ENCODE data around the gene PILRB.
"Not testable (repeated sequence)": the region's sequence is repeated elsewhere in the genome, so short reads cannot be mapped to it uniquely, and the experiment has no call there.

The PILRB gene

DNA sequence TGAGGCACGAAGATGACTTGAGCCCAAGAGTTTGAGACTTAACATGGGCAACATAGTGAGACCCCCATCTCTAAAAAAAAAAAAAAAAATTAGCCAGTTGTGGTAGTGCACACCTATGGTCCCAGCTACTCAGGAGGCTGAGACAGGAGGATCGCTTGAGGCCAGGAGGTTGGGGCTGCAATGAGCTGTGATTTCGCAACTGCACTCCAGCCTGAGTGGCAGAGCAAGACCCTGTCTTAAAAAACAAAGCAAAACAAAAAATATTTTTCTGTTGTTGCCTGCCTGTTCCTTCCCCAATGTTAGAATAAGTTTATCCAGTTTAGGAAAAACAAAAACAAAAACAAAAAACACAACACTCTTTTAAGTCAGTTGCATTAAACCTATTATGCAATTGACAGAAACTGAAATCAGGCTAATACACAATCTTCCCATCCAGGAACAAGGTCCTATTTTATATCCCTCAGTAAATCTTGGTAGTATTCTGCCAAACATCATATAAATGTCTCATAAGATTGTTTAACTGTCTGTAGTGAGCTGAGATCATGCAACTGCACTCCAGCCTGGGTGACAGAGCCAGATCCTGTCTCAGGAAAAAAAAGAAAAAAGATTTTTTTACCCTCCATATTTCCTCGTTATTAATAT, 20.3 kb downstream of the PILRB start:
- no peak for DNase-seq (ENCODE audit: low read depth)

- no peak for DNase-seq (ENCODE audit: low read depth)
Measured at GRCh38 chr7:100380196-100380595, 22.3 kb downstream of the PILRB start.

DNA sequence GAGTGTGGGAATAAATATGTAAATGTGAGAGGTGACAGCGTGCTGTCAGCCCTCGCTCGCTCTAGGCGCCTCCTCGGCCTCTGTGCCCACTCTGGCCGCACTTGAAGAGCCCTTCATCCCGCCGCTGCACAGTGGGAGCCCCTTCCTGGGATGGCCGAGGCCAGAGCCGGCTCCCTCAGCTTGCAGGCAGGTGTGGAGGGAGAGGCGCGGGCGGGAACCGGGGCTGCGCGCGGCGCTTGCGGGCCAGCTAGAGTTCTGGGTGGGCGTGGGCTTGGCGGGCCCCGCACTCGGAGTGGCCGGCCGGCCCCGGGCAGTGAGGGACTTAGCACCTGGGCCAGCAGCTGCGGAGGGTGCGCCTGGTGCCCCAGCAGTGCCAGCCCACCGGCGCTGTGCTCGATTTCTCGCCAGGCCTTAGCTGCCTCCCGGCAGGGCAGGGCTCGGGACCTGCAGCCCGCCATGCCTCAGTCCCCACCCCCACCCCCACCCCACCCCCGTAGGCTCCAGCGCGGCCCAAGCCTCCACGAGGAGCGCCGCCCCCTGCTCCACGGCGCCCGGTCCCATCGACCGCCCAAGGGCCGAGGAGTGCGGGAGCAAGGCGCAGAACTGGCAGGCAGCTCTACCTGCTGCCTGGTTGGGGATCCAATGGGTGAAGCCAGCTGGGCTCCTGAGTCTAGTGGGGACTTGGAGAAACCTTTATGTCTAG, 23.8 kb downstream of the PILRB start:
- DNase-seq (ENCODE audit: low read depth), result not testable (repeated sequence)

DNA sequence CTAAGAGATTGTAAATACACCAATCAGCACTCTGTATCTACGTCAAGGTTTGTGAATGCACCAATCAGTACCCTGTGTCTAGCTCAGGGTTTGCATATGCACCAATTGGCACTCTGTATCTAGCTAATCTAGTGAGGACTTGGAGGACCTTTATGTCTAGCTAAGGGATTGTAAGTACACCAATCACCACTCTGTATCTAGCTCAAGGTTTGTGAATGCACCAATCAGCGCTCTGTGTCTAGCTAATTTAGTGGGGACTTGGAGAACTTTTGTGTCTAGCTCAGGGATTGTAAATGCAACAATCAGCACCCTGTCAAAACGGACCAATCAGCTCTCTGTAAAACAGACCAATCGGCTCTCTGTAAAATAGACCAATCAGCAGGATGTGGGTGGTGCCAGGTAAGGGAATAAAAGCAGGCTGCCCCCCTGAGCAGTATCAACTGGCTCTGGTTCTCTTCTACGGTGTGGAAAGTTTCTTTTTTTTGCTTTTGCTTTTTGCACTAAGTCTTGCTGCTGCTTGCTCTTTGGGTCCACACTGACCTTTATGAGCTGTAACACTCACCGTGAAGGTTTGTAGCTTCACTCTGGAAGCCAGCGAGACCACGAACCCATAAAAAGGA, 24.4 kb downstream of the PILRB start:
- DNase-seq (ENCODE audit: low read depth), result not testable (repeated sequence)

GRCh38 chr7:100384628-100385294, 26.8 kb downstream of the PILRB start:
- no peak for DNase-seq (ENCODE audit: low read depth)

- no peak for DNase-seq (ENCODE audit: low read depth)
Measured at GRCh38 chr7:100386940-100387339, 29.0 kb downstream of the PILRB start.

DNA sequence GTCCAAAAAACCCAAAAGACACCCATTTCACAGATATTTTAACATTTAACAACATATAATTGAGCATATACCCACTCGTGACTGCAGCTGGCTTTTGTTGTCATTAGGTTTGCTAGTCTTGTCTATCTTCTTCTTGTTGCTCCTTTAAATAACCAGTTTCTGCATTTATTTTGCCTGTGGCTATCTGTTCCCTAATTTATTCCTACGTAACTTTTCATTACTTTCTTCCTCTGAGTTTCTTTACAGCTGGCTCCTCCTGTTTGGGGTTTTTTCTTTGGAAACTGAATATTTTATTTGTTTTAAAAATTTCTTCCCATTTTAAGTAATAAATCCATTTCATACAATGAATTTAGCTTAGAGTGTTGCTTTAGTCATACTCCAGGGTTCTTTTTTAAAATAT, 29.8 kb downstream of the PILRB start:
- no peak for DNase-seq (ENCODE audit: low read depth)

GRCh38 chr7:100389437-100390088, 31.6 kb downstream of the PILRB start:
- no peak for DNase-seq (ENCODE audit: low read depth)

- no peak for DNase-seq (ENCODE audit: low read depth)
Measured at GRCh38 chr7:100390286-100391009, 32.5 kb downstream of the PILRB start.

DNA sequence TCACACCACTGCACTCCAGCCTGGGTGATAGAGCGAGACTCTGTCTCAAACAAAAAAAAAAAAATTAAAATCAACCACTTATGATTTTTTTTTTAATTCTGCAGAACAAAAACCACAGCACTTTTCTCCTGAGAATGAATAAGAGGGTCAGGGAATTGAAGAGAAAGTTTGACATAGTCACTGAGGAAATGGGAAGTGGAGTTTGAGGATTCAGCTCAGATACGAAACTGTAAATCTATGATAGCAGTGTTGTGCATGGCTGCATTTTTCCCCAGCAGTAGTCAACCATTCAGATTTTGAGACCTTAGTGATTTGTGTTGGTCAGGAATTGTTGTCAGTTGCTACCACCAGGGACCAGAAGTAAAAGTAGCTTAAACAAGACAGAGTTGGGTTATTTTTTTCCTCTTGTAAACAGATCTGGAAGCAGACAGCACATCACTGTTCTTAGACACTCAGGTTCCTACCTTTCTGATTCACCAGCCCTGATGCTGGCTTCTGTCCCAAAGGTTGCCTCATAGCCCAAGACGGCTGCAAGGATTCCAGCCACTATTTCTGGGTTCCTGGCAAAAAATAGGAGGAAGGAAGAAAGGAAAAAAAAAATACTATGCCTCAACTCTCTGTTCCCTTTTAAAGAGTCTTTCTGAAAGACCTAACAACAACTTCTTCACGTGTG, 35.5 kb downstream of the PILRB start:
- DNase-seq (ENCODE audit: low read depth), result no peak

DNA sequence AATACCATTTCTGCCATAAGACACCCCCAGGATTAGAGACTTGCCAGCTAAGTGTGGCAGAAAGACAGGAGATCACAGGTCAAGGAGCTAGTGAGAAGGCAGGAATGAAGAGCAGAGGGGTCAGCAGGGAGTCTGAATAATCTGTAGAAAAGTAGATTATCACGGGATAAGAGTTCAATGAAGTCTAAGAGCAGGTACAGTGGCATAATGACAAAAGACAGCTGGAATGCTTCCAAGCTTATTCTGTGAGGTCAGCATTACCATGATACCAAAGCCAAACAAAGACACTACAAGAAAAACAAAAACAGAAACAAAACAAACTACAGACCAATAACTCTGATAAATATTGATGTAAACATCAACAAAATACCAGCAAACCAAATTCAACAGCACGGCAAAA, 36.2 kb downstream of the PILRB start:
- no peak for DNase-seq (ENCODE audit: low read depth)

DNA sequence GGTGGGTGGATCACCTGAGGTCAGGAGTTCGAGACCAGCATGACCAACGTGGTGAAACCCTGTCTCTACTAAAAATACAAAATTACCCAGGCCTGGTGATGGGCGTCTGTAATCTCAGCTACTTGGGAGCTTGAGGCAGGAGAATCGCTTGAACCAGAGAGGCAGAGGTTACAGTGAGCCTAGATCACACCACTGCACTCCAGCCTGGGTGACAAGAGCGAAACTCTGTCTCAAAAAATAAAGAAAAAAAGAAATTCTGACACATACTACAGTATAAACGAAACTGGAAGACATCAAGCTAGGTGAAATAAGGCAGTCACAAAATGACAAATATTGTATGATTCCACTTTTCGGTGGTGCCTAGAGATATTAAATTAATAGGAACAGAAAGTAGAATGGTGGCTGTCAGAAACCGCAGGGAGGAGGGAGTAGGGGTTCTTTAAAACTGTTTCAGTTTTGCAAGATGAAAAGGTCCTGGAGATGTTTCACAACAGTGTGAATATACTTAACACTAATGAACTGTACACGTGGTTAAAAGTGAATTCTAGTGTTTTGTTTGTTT, 38.6 kb downstream of the PILRB start:
- DNase-seq (ENCODE audit: low read depth), result no peak

DNA sequence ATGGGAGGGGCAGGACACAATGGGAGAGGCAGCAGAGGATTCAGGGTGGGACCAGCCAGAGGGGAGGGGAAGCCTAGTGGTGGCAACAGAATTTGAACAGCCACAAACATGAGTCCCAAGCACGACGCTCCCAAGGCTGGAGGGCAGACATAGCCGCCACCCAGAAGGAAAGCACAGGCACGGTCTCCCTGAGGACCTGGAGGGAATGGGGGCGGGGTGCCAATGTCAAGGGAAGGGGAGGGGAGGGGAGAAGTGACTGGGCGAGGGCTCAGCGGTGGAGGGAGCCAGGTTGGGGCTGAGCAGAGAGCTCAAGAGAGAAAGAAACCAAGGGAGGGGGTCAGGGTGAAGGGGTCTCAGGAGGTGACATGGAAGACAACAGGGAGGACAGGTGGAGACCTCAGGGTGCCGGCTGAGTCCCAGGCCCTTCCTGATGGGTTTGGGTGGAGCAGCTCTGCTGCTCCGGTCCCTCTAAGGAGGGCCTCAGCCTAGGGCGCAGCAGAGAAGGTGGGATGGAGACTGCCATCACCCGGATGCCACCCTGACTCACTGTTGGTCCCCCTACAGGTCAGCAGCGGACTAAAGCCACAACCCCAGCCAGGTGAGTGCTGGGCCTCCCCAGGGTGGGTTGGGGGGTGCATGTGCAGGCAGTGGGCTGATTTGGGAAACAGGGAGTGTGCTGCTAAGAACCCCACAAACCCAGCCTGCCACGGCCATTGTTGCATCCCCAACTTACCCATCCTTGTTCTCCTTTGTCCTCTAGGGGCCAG, 39.6 kb downstream of the PILRB start:
- no peak for DNase-seq (ENCODE audit: low read depth)

GRCh38 chr7:100398239-100398638, 40.3 kb downstream of the PILRB start:
- no peak for DNase-seq (ENCODE audit: low read depth)

- no peak for DNase-seq (ENCODE audit: low read depth)
Measured at GRCh38 chr7:100400041-100400440, 42.1 kb downstream of the PILRB start.

GRCh38 chr7:100400656-100401055, 42.7 kb downstream of the PILRB start:
- no peak for DNase-seq (ENCODE audit: low read depth)

GRCh38 chr7:100401811-100402210, 43.9 kb downstream of the PILRB start:
- no peak for DNase-seq (ENCODE audit: low read depth)

DNA sequence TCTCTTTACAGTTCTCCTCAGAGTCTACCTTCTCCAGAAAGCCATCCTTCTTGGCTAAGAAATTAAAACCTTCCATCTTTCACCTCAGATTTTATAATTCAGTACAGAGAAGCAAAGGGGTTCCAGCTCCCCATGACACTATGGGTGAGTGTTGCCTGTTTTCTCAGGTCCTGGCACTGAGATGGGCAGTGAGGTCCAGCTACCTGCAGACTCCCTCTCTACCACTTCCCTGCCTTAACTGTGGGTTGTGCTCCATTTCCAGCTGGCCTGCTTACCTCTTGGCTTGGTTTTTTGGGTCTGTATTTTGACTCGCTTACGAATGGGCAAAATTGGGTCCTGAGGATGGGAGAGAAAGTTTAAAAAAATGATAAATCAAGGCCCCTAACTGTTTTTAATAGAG, 44.3 kb downstream of the PILRB start:
- no peak for DNase-seq (ENCODE audit: low read depth)

GRCh38 chr7:100406767-100407166, 48.9 kb downstream of the PILRB start:
- no peak for DNase-seq (ENCODE audit: low read depth)

Data from stimulated activated CD8-positive, alpha-beta memory T cell treated with anti-CD3 and anti-CD28 coated beads, Interleukin-7, amount 100 ng/mL, for 24 hours (primary cell).